B cell (primary cell): Measurements from ENCODE around the gene DCLK1. TPM values are rescaled to one million over a fixed set of nuclear protein-coding genes. Genes with fewer than 3 reads are reported as not detected.

Experiments used
- ATAC-seq: fragments of 200-7000 bp; cut with Tn5 transposase; one replicate; pipeline ENCODE4 v1.10.0; 2021; ENCODE audit warnings: low read depth, mild to moderate bottlenecking, moderate number of reproducible peaks, moderate library complexity
- CTCF ChIA-PET: fragments of 350-600 bp; sonication (Branson Sonifier 250); formaldehyde crosslinking; loops from one replicate; lab custom pipeline; 2021; ENCODE audit warnings: antibody characterized with exemption, inconsistent platforms; lab: Charles Lee
- POLR2A ChIA-PET: fragments of 350-600 bp; sonication (Branson Sonifier 250); formaldehyde crosslinking; loops from one replicate; lab custom pipeline; 2021; ENCODE audit warnings: antibody characterized with exemption; lab: Charles Lee
- DNase-seq: peaks from one replicate; pipeline ENCODE4 v3.0.0; 2013
- H2AFZ ChIP-seq: 2 replicates; pipeline ENCODE4 v1.6.1; 2012; ENCODE audit warnings: mild to moderate bottlenecking, low read depth, low read length; ENCODE audit not compliant: insufficient read depth, poor library complexity, severe bottlenecking
- H3K27ac ChIP-seq, 2 donors: 1 replicate in 1 of 2; 2 replicates in 1 of 2; pipeline ENCODE4 v1.5.1; 2012 to 2013; ENCODE audit warnings: low read length in 2 of 2, mild to moderate bottlenecking in 2 of 2, moderate library complexity in 1 of 2
- H3K27me3 ChIP-seq, 4 experiments: fragments of 200-600 bp in 1 of 4; sonication (generic) in 1 of 4; replicated peaks in 1 of 4; 1 replicate in 2 of 4; 2 replicates in 2 of 4; pipeline versions ENCODE4 v1.6.1 to v1.7.0; 2013 to 2016; ENCODE audit warnings: low read length in 3 of 4, mild to moderate bottlenecking in 2 of 4, mixed read lengths in 1 of 4, moderate library complexity in 1 of 4; ENCODE audit not compliant: insufficient read depth in 4 of 4, control insufficient read depth in 3 of 4; ENCODE audit errors: control extremely low read depth in 1 of 4
- H3K36me3 ChIP-seq, 2 experiments: replicated peaks in 1 of 2; 1 replicate in 1 of 2; 2 replicates in 1 of 2; pipeline versions ENCODE4 v1.6.1 to v1.7.1; 2013; ENCODE audit warnings: low read length in 1 of 2; ENCODE audit not compliant: insufficient read depth in 2 of 2, control insufficient read depth in 1 of 2; ENCODE audit errors: control extremely low read depth in 1 of 2, extremely low read depth in 1 of 2
- H3K4me1 ChIP-seq, 2 donors: fragments of 200-600 bp in 1 of 2; sonication (generic) in 1 of 2; 1 replicate in 1 of 2; 2 replicates in 1 of 2; pipeline versions ENCODE4 v1.5.1 to v1.6.1; 2013 to 2017; ENCODE audit warnings: low read length in 2 of 2; ENCODE audit not compliant: control insufficient read depth in 2 of 2, insufficient read depth in 2 of 2
- H3K4me2 ChIP-seq: replicated peaks from 2 replicates; pipeline ENCODE3; 2012; ENCODE audit warnings: mild to moderate bottlenecking, low read depth, low read length; ENCODE audit not compliant: poor library complexity, severe bottlenecking
- H3K4me3 ChIP-seq, 5 experiments: fragments of 200-600 bp in 1 of 5; sonication (generic) in 1 of 5; 1 replicate in 3 of 5; 2 replicates in 2 of 5; pipeline versions ENCODE4 v1.5.1 to v1.7.0; 2011 to 2016; ENCODE audit warnings: low read length in 4 of 5, mild to moderate bottlenecking in 4 of 5, low read depth in 2 of 5, control low read depth in 1 of 5, moderate library complexity in 1 of 5; ENCODE audit not compliant: insufficient read depth in 1 of 5; ENCODE audit errors: control extremely low read depth in 1 of 5, extremely low read depth in 1 of 5
- H3K79me2 ChIP-seq: fragments of 200-600 bp; sonication (generic); one replicate; pipeline ENCODE4 v1.6.0; 2016; ENCODE audit warnings: low read length; ENCODE audit not compliant: control insufficient read depth, insufficient read depth
- H3K9ac ChIP-seq: fragments of 200-600 bp; sonication (generic); 2 replicates; pipeline ENCODE4 v1.6.1; 2017; ENCODE audit warnings: mild to moderate bottlenecking, low read length, moderate library complexity
- H3K9me3 ChIP-seq, 3 donors: one replicate each; pipeline versions ENCODE4 v1.6.1 to v1.7.1; 2013; ENCODE audit warnings: low read length in 2 of 3; ENCODE audit not compliant: control insufficient read depth in 2 of 3, insufficient read depth in 1 of 3; ENCODE audit errors: control extremely low read depth in 1 of 3
- H4K20me1 ChIP-seq: 2 replicates; pipeline ENCODE4 v1.6.0; 2012; ENCODE audit warnings: mild to moderate bottlenecking, low read length; ENCODE audit not compliant: insufficient read depth, control insufficient read depth, poor library complexity, severe bottlenecking
- H3K27ac Mint-ChIP-seq: one replicate; pipeline ENCODE4 v1.8.0; 2021; ENCODE audit warnings: mixed read lengths
- H3K27me3 Mint-ChIP-seq: one replicate; pipeline ENCODE4 v1.8.0; 2021; ENCODE audit warnings: mixed read lengths
- H3K4me1 Mint-ChIP-seq: one replicate; pipeline ENCODE4 v1.8.0; 2021; ENCODE audit warnings: mixed read lengths
- H3K4me3 Mint-ChIP-seq: one replicate; pipeline ENCODE4 v1.8.0; 2021; ENCODE audit warnings: mixed read lengths
- H3K9me3 Mint-ChIP-seq: one replicate; pipeline ENCODE4 v1.8.0; 2022; ENCODE audit warnings: mixed read lengths; ENCODE audit not compliant: insufficient read depth
- EZH2 ChIP-seq: IDR thresholded peaks from 2 replicates; pipeline ENCODE4 v1.6.1; 2012; ENCODE audit warnings: borderline replicate concordance, low read depth, mild to moderate bottlenecking, moderate library complexity, low read length; ENCODE audit not compliant: insufficient read depth, poor library complexity, severe bottlenecking
- WGBS: methylation state at CpG from one replicate; pipeline ENCODE4 v1.1.5; 2013; ENCODE audit warnings: missing lambda C conversion rate; ENCODE audit not compliant: insufficient coverage; 5-methylcytosine and 5-hydroxymethylcytosine counted together
- intact Hi-C: fragments of 100-400 bp; cut with micrococcal nuclease; formaldehyde crosslinking; loops from one replicate; pipeline ENCODE4 v1.10.0; 2022
- polyA plus RNA-seq: library from polyadenylated mRNA; depleted of rRNA; stranded (reverse); fragments of >200 nt; gene quantifications from 2 replicates; pipeline ENCODE4 v1.2.3, GENCODE V29; 2012
- total RNA-seq, 2 donors: library from RNA; stranded (reverse); fragments of 120-200 nt in 1 of 2; gene quantifications; 1 replicate in 1 of 2; 2 replicates in 1 of 2; pipeline versions ENCODE4 v1.2.3 to v1.2.4, GENCODE V29; 2013 to 2022
- TF ChIP-seq, protein P1 (sequence below): fragments of 200-600 bp; IDR thresholded peaks from one replicate; pipeline ENCODE4 v1.8.0; 2022; ENCODE audit warnings: antibody characterized with exemption, mild to moderate bottlenecking

DCLK1 gene
- total and polyA plus RNA-seq, 2 donors (not counting 1 experiment from before 2014, with no cell fraction given) = not detected

DNA sequence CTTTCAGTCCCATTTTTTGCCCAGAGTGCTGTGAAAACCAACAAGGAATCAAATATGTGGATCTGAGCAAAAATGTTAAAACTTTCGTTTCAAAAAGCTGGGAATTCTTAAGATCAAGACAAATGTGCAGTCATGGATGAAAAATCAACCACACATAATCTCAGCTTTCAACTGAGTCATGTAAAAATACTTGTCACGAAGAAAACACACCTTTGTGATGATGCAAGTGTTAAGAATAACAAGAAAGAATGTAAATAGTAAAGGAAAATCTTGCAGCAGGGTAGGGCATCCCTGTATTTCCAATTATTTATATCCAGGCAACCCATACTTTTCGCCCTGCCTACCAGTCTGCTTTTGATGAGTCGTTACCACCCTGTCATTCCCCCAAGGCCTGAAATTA lies 27.4 kb upstream of the DCLK1 start:
- Histone ChIP-seq H3K36me3 (no peaks in the 10 kb centered on the region), H3K9me3 (peaks cover 0 to 6% (median 0%) of the 10 kb centered on the region in 3 donors), H3K79me2 (no peaks in the 10 kb centered on the region), H3K4me1 (no peaks in the 10 kb centered on the region), H3K27ac (no peak overlapping the region), H3K4me3 (no peak overlapping the region), H4K20me1 (no peaks in the 10 kb centered on the region), H3K9ac (no peak overlapping the region), H2AFZ (no peak overlapping the region), H3K4me2 (no peak overlapping the region), H3K27me3 (peaks cover 0 to 5% (median 0%) of the 10 kb centered on the region in 4 experiments)
- Mint-ChIP-seq H3K27me3 (peaks cover 5% of the 10 kb centered on the region), H3K4me3 (no peak overlapping the region), H3K9me3 (no peaks in the 10 kb centered on the region), H3K4me1 (no peaks in the 10 kb centered on the region), H3K27ac (no peak overlapping the region)
- DNase-seq (no peak), ATAC-seq (no peak)
- intact Hi-C loops = no loop called here
- POLR2A ChIA-PET = no interaction called here
- CTCF ChIA-PET = no interaction called here
- no peak for TF ChIP-seq EZH2
- TF ChIP-seq, protein P1, sequence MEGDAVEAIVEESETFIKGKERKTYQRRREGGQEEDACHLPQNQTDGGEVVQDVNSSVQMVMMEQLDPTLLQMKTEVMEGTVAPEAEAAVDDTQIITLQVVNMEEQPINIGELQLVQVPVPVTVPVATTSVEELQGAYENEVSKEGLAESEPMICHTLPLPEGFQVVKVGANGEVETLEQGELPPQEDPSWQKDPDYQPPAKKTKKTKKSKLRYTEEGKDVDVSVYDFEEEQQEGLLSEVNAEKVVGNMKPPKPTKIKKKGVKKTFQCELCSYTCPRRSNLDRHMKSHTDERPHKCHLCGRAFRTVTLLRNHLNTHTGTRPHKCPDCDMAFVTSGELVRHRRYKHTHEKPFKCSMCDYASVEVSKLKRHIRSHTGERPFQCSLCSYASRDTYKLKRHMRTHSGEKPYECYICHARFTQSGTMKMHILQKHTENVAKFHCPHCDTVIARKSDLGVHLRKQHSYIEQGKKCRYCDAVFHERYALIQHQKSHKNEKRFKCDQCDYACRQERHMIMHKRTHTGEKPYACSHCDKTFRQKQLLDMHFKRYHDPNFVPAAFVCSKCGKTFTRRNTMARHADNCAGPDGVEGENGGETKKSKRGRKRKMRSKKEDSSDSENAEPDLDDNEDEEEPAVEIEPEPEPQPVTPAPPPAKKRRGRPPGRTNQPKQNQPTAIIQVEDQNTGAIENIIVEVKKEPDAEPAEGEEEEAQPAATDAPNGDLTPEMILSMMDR = no peak
- no CpG with 5 or more reads among the region's 4 CpGs for WGBS

DNA sequence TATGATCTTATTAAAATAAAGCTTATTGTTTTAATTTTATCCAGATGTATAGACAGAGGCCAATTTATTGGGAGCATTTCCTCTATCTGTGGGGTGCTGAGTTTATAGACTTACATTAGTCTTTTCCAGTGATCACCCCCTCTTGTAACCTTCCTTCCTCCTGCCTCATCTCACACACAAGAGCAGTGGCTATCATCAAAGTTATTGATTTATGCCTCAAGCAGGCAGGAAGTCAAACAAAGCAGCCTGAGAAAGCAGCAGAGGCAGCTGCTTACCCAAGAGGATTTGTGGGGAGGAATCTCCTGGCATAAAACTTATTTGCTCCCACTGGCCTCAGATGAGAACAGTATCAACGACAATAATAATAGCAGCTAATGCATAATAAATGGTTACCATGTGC lies 26.3 kb upstream of the DCLK1 start:
- Histone ChIP-seq H3K36me3 (no peaks in the 10 kb centered on the region), H3K27ac (no peak overlapping the region), H3K9me3 (peaks cover 0 to 8% (median 0%) of the 10 kb centered on the region in 3 donors), H3K9ac (no peak overlapping the region), H2AFZ (no peak overlapping the region), H3K4me3 (no peak overlapping the region), H3K4me2 (no peak overlapping the region), H3K27me3 (peaks cover 0 to 5% (median 0%) of the 10 kb centered on the region in 4 experiments), H3K4me1 (no peaks in the 10 kb centered on the region), H4K20me1 (no peaks in the 10 kb centered on the region), H3K79me2 (no peaks in the 10 kb centered on the region)
- Mint-ChIP-seq H3K4me3 (no peak overlapping the region), H3K27ac (no peak overlapping the region), H3K27me3 (peaks cover 5% of the 10 kb centered on the region), H3K9me3 (no peaks in the 10 kb centered on the region), H3K4me1 (no peaks in the 10 kb centered on the region)
- ATAC-seq (no peak), DNase-seq (no peak)
- intact Hi-C loops = no loop called here
- TF ChIP-seq, protein P1 = no peak
- TF ChIP-seq EZH2 = no peak
- POLR2A ChIA-PET = no interaction called here
- CTCF ChIA-PET = no interaction called here
- WGBS = no CpG with 5 or more reads among the region's 1 CpG
